ENCODE results near the gene COLQ.
"Not testable (repeated sequence)": the region's sequence is repeated elsewhere in the genome, so short reads cannot be mapped to it uniquely, and the experiment has no call there.

COLQ gene

DNA sequence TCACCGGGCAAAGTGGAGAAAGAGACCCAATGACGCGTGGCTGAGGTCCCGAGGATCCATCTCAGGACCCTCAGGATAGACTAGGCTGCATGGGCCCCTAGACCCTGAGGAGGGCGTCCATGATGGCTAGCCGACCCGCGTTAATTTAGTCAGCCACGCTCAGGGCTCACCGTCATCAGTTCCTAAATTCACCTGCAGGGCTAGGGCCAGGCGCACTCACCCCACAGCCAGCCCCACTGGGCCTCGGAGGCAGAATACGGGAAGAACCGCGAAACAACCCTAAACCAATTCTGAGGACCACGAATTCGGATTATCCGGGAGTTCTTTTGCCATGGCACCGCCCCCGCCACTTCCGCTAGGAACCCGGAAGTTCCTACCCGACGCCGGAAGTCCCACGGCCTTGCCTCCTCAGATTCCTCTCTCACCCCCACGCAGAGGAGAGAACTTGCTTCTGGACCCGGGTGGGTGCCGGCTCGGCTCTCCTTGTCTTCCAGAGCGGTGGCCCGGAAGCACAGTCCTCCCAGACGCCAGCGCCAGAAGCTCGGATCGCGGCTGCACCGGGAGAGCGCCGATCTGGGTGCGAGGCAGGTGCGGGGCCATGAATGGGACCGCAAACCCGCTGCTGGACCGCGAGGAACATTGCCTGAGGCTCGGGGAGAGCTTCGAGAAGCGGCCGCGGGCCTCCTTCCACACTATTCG, 94.2 kb downstream of the COLQ start, which contains the start of the genes EAF1 and METTL6:
TSS of gene EAF1 (plus strand) at position 417 of the 699 bp plus-strand sequence. CDS start at position 599, 182 bp downstream.
TSS of gene METTL6 (minus strand) at position 363 of the 699 bp plus-strand sequence. CDS start 1,033 bp downstream, outside the sequence.
- DNase-seq (ENCODE audit: insufficient read length, low spot score) (peak; percentile 80), FAIRE-seq (peak; percentile 87)
- no peak for TF ChIP-seq PAX5 (IDR thresholded peaks at IDR 0.05; ENCODE audit: insufficient read depth, low read length, severe bottlenecking)
- peak; percentile 57 for TF ChIP-seq SPI1 (IDR thresholded peaks at IDR 0.05; ENCODE audit: low read depth, low read length)
- peak; percentile 79 for TF ChIP-seq POLR2AphosphoS5 (IDR thresholded peaks at IDR 0.05; ENCODE audit: low read depth, low read length)
- peak; percentile 87 for TF ChIP-seq POLR2A (IDR thresholded peaks at IDR 0.05; ENCODE audit: low read depth, low read length)
- TF ChIP-seq TAF1 (IDR thresholded peaks at IDR 0.05; ENCODE audit: low read depth, low read length) = peak; percentile 78
- TF ChIP-seq POU2F2 (IDR thresholded peaks at IDR 0.05; ENCODE audit: low read depth, low read length) = peak; percentile 83

DNA sequence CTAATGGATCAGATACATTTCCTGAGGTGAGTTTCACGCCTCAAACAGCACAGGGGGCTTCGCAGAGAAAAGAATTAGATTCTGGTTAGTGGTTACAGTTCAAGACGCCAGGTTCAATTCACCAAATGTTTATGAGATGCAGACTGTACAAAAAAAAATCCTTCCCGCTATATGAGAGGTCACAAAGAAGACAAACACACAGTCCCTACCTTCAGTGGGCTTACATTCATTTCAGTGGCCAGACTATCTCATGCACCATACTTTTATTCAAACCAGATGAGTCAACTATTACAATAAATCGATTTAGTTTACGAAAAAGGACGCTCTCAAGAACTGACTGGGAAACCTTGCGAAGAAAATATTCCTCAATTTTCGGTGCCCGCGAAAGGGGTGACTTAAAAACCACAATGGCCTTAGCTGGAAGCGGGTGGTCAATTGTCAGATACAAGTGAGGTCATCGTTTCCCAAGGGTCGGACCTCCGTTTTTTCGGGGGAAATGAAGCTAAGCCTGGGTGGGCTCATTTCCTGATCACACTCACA, 94.9 kb downstream of the COLQ start:
- FAIRE-seq (no peak), DNase-seq (ENCODE audit: insufficient read length, low spot score) (no peak)
- TF ChIP-seq SPI1 (IDR thresholded peaks at IDR 0.05; ENCODE audit: low read depth, low read length) = no peak
- no peak for TF ChIP-seq POLR2A (IDR thresholded peaks at IDR 0.05; ENCODE audit: low read depth, low read length)
- no peak for TF ChIP-seq TAF1 (IDR thresholded peaks at IDR 0.05; ENCODE audit: low read depth, low read length)

DNA sequence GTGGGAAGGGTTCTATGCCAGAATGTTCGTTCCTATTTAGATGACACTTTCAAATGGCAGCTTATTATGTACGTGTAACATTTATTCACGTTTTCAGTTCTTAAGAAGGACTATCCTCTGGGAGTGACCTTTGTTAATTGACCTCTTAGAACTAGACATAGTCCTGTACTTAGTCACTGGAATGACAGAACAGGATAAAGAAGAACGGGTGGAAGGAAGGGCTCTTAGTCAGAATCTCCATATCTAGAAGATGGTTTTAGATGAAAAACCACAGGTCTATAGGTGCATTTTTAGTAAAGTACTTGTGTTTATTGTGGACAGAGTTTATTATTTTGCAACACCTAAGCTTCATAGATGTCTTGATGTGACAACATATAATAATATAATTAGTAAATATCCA, 100.6 kb downstream of the COLQ start:
- TF ChIP-seq SPI1 (IDR thresholded peaks at IDR 0.05; ENCODE audit: low read depth, low read length) (no peak), POU2F2 (IDR thresholded peaks at IDR 0.05; ENCODE audit: low read depth, low read length) (no peak), POLR2AphosphoS5 (IDR thresholded peaks at IDR 0.05; ENCODE audit: low read depth, low read length) (no peak), PAX5 (IDR thresholded peaks at IDR 0.05; ENCODE audit: insufficient read depth, low read length, severe bottlenecking) (no peak), TAF1 (IDR thresholded peaks at IDR 0.05; ENCODE audit: low read depth, low read length) (no peak), POLR2A (IDR thresholded peaks at IDR 0.05; ENCODE audit: low read depth, low read length) (no peak)
- DNase-seq (ENCODE audit: insufficient read length, low spot score) (no peak), FAIRE-seq (no peak)

GRCh38 chr3:15410966-15411365, 110.5 kb downstream of the COLQ start:
- not testable (repeated sequence) for DNase-seq (ENCODE audit: insufficient read length, low spot score); FAIRE-seq

DNA sequence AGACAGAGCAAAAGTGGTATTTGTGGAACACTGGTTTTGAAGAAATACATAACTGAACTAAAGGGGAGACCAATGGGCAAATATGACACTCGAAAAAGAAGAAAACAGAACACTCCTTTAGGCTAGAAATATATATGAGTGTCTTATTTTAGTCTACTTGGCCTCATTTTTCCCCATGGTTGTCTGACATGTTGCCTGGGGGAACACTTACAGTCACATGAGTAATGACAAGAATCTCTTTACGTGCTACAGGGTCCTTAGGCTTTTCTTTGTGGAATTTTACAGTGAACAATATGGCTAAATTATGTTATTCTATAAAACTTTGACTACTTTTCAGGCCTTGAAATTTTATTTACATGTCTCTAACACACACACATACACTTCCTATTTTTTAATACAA, 111.7 kb downstream of the COLQ start:
- DNase-seq (ENCODE audit: insufficient read length, low spot score) (no peak), FAIRE-seq (no peak)
- TF ChIP-seq POU2F2 (IDR thresholded peaks at IDR 0.05; ENCODE audit: low read depth, low read length) (no peak), TAF1 (IDR thresholded peaks at IDR 0.05; ENCODE audit: low read depth, low read length) (no peak), SPI1 (IDR thresholded peaks at IDR 0.05; ENCODE audit: low read depth, low read length) (no peak), PAX5 (IDR thresholded peaks at IDR 0.05; ENCODE audit: insufficient read depth, low read length, severe bottlenecking) (no peak), POLR2AphosphoS5 (IDR thresholded peaks at IDR 0.05; ENCODE audit: low read depth, low read length) (no peak), POLR2A (IDR thresholded peaks at IDR 0.05; ENCODE audit: low read depth, low read length) (no peak)

- no peak for FAIRE-seq
- TF ChIP-seq SPI1 (IDR thresholded peaks at IDR 0.05; ENCODE audit: low read depth, low read length) = no peak
- no peak for DNase-seq (ENCODE audit: insufficient read length, low spot score)
Measured at GRCh38 chr3:15409239-15409638, 112.3 kb downstream of the COLQ start.

DNA sequence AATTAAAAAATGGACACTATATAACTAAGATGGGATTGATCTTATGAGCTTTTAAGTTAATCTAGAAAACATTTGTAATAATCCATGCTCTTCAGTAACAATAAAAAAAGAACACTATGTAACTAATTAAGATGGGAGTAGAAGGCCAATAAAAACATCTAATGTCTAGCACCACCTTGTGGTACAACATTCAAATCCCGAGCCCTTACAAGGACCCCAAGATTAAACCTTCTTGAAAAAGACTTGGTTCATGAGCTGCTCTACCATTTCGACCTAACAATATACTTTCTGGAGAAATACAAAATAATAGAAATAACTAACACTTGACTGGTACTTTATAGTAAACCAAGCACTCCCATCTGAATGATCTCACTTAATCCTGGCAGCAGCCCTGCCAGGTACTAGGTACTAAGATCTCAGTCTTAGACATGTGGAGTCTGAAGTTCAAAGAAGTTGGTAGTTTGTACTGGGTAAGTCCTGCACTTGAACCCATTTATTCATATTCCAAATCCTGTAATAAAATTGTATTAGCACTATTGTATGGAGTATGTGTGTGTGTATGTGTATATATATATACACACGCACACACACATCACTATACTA, 116.0 kb downstream of the COLQ start:
- DNase-seq (ENCODE audit: insufficient read length, low spot score) (no peak), FAIRE-seq (no peak)
- no peak for TF ChIP-seq POU2F2 (IDR thresholded peaks at IDR 0.05; ENCODE audit: low read depth, low read length)
- no peak for TF ChIP-seq POLR2AphosphoS5 (IDR thresholded peaks at IDR 0.05; ENCODE audit: low read depth, low read length)
- no peak for TF ChIP-seq SPI1 (IDR thresholded peaks at IDR 0.05; ENCODE audit: low read depth, low read length)
- no peak for TF ChIP-seq POLR2A (IDR thresholded peaks at IDR 0.05; ENCODE audit: low read depth, low read length)
- TF ChIP-seq TAF1 (IDR thresholded peaks at IDR 0.05; ENCODE audit: low read depth, low read length) = no peak

DNA sequence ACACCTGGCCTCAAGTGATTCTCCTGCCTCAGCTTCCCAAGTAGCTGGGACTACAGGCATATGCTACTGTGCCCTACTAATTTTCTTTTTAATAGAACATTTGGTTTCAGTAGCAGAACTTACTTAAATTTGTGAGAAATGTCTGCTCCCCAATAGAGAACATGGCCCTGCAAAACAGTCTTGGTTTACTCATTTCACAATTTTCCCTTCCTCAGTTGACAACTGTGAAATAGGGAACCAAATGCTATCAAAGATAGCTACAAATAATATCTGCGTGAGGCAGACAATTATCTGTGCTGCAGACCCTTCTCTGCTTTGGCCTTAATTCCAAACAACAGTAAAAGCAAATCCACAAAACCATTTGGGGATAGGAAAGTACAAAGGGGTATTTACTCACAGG, 116.7 kb downstream of the COLQ start:
- DNase-seq (ENCODE audit: insufficient read length, low spot score) = no peak
- peak; percentile 58 for FAIRE-seq
- TF ChIP-seq SPI1 (IDR thresholded peaks at IDR 0.05; ENCODE audit: low read depth, low read length) (peak; percentile 47), POU2F2 (IDR thresholded peaks at IDR 0.05; ENCODE audit: low read depth, low read length) (no peak), TAF1 (IDR thresholded peaks at IDR 0.05; ENCODE audit: low read depth, low read length) (no peak)

- TF ChIP-seq TAF1 (IDR thresholded peaks at IDR 0.05; ENCODE audit: low read depth, low read length) = no peak
- TF ChIP-seq POLR2A (IDR thresholded peaks at IDR 0.05; ENCODE audit: low read depth, low read length) = no peak
- TF ChIP-seq SPI1 (IDR thresholded peaks at IDR 0.05; ENCODE audit: low read depth, low read length) = no peak
- TF ChIP-seq POU2F2 (IDR thresholded peaks at IDR 0.05; ENCODE audit: low read depth, low read length) = no peak
- no peak for TF ChIP-seq PAX5 (IDR thresholded peaks at IDR 0.05; ENCODE audit: insufficient read depth, low read length, severe bottlenecking)
- TF ChIP-seq POLR2AphosphoS5 (IDR thresholded peaks at IDR 0.05; ENCODE audit: low read depth, low read length) = no peak
- FAIRE-seq = no peak
- DNase-seq (ENCODE audit: insufficient read length, low spot score) = no peak
Measured at GRCh38 chr3:15403965-15404364, 117.5 kb downstream of the COLQ start.

GRCh38 chr3:15403495-15403894, 118.0 kb downstream of the COLQ start:
- TF ChIP-seq POLR2AphosphoS5 (IDR thresholded peaks at IDR 0.05; ENCODE audit: low read depth, low read length) (no peak), PAX5 (IDR thresholded peaks at IDR 0.05; ENCODE audit: insufficient read depth, low read length, severe bottlenecking) (no peak), SPI1 (IDR thresholded peaks at IDR 0.05; ENCODE audit: low read depth, low read length) (no peak), TAF1 (IDR thresholded peaks at IDR 0.05; ENCODE audit: low read depth, low read length) (no peak), POU2F2 (IDR thresholded peaks at IDR 0.05; ENCODE audit: low read depth, low read length) (no peak), POLR2A (IDR thresholded peaks at IDR 0.05; ENCODE audit: low read depth, low read length) (no peak)
- FAIRE-seq = no peak
- no peak for DNase-seq (ENCODE audit: insufficient read length, low spot score)
